DMS 273 (cell line): Measurements from ENCODE around the gene KLK13.

Source experiments
- DNase-seq: peaks from one replicate; lab custom pipeline; 2025; ENCODE audit not compliant: unreplicated experiment; lab: John Stamatoyannopoulos, UW

KLK13 gene

DNA sequence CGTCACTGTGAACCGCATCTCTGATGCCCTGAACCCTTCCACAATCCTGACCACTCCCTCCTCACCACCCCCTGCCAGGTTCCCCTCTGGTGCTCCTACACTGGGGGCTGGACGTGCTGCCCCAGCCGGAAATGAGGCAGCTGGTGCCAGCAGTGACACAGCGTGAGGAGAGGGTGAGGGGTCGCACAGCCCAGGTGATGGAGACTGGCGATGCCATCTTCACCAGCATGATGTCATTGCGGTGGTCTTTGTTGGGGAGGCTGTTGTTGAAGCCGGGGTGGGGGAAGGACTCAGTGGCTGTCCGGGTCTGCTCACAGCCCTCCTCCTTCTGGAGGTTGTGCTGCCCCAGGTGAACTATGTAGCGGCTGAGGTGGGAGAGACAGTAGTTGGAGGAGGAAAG, 40.9 kb downstream of the KLK13 start:
- no peak for DNase-seq

DNA sequence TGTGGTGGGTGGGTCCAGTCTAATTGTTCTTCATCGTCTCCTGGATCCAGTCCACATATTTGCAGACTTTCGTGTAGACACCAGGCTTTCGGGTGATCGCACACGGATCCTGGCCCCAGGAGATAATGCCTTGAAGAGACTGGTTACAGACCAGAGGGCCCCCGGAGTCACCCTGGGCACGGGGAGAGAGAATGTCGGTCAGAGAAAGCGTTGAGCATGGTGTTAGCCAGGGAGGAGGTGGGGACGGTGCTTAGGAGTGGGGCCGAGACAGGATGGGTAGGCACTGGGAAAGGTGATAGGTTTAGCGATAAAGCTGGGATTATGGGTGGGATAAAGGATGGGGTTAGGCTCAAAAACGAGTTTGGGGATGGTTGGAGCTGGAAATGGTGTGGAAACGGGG, 42.4 kb downstream of the KLK13 start:
- no peak for DNase-seq

DNA sequence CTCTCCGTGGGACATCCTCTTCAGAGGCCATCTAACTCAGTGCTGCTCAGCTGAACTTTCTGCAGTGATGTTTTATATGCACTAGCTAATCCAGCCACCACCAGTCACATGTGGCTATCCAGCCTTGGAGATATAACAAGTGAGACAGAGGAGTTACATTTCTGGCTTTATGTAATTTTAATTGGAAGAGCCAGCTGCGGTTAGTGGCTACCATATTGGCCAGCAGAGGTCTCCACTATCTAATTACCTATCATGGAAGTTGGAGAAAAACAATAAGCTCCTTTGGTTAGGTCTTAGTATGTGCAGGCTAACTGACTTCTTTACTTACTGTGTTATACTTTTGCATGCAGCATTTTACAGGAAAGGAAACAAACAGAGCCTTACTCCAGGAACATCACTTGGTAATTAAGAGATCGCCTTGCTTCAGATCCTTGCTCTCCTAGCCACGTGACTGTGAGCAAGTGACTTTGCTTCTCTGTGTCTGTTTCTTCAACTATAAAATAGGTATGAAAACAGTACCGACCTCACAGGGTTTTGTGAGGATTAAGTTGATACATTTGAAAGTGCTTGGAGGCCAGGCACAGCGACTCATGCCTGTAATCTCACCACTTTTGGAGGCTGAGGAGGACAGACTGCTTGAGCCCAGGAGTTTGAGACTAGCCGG, 43.8 kb downstream of the KLK13 start:
- peak; percentile 61 for DNase-seq

DNA sequence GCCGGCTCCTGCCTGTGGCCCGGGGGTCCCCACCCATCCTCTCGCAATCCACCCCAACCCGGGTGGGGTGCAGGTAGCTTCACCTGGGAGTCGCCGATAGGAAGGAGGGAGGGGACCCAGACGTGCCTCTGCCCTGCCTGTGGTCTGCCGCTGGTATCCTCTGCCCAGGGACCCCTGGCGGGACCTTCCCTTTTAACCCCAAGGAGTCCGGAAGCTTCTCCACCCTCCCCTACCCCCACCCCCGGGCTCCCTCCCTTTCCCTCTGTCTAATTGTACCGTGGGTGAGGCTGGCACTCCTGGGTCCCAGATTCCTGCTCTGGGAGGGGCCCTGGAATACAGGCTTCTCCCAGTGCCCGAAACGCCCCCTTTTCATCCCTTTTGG, 45.4 kb downstream of the KLK13 start, which contains the start of gene KLK10:
Gene KLK10 (minus strand): TSS at position 166 of the 382 bp plus-strand sequence. CDS start 579 bp downstream, outside the sequence.
- DNase-seq = no peak

DNA sequence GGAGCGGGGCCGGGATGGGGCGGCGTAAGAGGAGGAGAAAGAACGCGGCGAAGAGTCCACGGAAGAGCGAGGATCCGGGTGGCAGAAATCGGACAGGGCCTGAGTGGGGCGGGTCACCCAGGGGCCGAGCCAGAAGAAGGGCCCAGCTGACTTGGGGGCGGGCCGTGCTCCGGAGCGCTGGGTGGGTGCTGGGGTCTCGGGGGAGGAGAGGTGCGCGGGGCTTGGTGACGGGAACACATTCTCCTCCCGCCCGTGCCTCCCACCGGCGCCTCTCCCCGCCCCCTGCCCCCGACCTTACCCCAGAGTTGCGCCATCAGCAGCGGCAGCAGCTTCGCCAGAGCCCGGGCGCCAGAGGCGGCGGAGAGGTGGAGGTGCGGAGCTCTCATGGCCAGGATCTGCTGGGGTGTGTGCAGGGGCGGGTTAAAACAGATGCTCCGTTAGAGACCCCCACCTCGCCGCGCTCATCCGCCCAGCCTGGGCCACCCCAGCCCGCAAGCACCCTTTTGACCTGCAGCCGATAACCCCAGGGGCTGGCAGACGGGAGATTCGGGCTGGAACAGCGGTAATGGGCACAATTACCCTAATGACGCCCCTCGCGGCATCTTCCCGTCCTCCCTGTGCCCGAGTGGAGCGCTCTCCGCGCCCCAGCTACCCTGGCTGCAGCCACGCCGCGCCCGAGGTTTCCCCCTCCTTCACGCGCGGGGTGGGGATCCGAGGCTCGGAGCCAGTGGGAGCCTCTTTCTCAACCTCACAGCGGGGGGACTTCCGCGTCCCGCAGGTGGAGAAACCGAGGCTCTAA, 45.9 kb downstream of the KLK13 start:
- DNase-seq = peak; percentile 26

DNA sequence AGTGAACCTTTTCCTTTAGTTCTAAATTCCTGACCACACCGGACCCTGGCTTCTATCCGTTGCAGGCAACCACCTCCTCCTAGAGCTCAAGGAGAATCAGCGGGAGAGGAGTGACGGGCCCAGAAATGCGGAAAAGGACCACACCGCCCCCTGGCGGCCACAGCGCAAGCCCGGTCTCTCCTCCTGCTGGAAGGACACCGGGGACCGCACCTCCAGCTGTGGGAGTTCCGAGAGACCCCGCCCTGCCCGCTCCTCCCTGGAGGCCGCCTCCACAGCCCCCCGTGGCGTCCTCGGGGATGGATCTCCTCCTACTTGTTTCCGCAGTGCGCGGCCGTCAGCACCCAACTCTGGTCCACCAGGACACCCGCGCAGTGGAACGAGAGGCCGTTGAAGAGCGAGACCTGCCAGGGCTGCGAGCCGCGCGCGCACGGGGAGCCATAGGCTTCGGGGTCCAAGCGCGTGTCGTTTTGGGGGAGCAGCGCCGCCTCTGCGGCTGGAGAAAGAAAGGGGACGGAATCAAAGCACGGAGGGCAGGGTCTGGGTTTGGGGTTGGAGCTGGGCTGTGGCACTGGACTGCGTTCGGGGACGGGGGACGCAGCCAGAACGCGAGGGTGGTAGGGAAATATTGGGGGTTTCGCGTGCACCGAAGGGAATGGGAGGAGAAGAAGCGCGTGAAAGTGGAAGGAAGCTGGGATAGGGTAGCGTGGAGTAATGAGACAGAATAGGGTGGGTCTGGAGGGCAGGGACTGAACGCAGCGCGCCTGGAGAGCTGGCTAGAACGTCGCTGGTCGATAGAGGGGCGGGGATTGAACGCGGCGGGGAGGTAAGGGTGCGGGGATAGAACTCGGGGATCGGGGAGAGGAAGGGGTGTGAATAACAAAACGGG, 47.9 kb downstream of the KLK13 start:
- peak; percentile 71 for DNase-seq

DNA sequence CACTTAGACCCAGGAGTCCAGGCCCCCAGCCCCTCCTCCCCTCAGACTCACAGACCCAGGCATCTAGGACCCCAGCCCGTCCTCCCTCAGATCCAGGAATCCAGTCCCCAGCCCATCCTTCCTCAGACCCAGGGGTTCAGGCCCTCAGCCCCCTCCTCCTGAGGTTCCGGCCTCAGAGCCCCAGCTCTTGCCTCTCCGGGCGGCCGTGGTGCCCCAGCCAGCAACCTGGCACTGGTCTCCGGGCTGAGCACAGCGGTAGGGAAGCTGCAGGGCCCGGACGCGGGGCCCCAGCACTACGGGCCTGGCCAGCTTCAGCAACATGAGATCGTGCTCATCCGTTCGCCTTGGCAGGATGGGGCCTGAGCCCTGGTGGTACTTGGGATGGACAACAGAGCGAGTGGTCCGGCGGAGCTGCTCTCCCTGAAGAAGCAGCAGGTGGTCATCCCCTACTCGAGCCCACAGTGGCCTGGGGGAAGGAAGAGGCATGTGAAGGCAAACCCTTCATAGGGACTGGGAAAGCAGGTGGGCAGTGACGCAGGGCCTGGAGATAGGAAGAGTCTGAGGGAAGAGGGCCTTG, 49.1 kb downstream of the KLK13 start:
- DNase-seq = no peak

DNA sequence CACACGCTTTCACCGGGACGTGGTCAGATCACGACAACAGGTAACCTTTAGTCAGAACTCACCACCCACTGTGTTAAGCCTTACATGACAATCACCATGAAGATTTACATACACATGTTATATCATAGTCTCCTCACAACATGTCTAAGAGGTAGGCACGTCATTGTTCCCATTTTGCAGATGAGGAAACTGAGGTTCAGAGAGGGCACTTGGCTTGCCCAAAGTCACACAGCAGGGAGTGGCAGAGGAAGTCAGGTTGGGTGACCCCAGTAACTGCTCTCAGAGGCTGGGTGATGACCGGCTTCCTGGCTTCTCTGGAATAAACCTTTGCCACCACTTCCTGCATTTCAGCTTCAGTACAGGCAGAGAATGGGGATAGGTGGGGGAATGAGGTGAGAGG, 50.6 kb downstream of the KLK13 start:
- DNase-seq = no peak

DNA sequence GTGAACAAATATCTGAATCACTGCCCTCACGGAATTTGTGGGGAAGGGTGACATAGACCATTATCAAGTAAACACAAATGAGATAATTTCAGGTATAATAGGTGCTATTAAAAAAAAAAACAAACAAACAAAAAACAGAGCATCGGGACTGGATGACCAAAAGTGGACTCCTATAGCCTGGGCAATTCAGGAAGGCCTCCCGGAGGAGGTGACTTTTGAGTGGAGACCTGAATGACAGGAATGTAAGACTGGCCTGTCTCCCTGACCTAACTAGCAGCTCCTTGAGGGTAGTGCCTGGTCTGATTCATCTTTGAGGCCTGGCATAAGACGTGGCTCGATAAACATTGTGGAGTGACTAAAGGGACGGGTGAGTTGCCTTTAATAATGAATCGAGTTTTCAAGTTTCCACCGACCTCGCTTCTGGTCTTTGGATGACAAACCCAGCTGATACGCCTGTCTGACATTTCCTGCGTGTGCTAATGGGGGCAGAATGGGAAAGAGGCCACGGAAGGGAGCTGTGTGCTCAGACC, 52.2 kb downstream of the KLK13 start:
- no peak for DNase-seq

DNA sequence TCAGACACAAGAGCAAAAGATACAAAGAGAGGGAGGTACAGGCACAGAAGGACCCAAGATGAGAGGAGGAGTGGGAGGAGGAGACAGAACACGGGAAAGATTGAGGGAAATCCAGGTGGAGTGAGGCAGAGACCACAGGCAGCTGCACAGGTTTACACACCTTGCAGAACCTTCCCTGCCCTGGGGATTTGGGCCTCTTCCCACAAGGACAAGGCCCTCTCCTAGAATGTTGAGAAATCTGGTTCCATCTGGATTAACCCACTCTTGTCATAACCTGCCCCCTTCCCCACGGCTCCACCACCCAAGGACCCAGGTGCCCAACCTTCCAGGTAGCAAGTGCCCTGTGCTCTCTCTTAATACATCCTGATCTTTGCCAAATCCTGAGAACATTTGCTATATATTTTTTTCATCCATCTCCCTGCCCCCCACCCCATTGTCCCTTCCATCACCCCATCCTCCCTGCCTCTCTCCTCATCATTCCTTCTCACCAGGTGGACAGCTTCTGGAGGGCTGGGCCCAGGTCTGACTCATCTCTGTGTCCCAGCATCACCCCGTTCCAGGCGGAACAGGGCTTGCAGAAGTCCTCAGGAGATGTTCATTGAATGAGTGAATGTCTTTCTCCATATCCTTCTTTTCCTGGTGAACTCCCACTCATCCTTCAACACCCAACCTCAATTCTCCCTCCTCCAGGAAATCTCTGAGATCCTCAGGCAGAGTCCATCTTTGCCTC, 54.7 kb downstream of the KLK13 start:
- DNase-seq = no peak

DNA sequence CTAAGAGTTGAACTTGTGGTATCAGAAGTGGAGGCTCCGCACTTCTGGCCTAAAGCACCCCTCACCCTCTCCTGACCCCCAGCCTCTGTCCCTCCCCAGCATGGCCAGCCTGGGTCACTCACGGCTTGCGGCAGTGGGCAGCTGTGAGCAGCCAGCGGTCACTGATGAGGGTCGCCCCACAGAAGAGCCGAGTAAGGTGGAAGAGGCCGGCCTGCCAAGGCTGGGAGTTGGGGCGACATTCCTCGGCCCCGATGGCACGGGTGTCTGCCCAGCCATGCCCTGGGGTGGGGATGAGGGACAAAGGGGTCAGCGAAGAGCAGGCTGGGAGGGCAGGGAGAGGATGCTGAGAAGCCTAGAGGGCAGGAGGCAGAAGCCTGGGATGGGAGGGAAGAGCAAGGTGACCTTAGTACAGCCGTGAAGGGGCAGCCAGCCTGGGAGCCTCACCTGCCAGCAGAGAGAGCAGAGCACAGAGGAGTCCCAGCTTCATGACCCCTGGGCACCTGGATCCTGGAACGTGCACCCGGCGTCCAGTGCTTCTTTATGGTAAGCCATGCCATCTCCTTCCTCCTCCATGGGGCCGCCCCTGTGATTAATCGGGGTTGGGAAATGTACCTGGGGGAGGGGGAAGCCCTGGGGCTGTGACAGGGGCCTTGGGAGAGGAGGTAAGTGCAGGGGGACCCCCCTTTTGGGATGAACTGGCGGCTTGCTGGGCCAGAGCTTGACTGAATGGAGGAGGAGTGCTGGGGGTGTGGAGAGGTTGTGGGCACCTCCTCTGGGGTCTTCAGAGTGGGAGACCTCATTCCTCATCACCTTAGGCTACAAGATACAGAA, 55.6 kb downstream of the KLK13 start:
- DNase-seq = no peak

DNA sequence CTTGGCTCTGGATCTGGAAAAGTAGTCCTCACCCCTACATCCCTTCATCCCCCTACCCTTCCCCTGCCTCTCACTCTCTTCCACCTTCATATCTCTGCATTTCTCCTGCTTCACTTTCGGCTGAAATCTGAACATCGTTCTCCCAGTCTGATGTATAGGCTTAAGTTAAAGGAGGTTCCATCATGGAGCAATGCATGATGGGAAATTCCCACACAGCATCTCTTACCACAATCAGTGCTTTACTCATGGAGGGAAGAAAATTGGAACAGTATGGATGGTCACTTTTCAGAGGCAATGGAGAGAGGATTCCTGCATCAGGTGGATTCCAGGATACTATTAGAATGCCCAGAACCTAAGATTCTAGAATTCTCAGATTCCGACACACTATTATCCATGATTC, 57.4 kb downstream of the KLK13 start:
- no peak for DNase-seq

DNA sequence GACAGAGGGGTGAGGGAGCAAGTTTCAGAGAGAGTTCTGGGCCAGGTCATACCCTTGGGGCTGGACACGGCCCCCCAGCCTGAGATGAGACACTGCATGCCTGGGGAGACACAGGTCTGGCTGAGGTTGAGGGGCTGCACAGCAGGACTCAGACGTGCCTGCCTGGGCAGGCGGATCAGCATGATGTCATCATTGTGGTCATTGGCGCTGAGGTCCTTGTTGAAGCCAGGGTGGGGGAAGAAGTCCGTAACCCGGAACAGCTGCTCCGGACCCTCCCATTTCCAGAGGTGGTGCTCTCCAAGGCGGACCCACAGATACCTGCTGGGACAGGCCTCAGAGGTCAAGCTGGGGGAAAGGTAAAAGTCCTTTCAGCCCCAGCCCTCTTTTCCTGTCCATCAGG, 58.5 kb downstream of the KLK13 start:
- DNase-seq = no peak
